GM21381 (cell line): Measurements from ENCODE around the gene TRA2B.

Source experiments
- ATAC-seq: cut with Tn5 transposase; IDR thresholded peaks from one replicate; pipeline ENCODE4 v1.9.1; 2021; ENCODE audit warnings: mild to moderate bottlenecking, moderate library complexity; ENCODE audit not compliant: unreplicated experiment

TRA2B gene

DNA sequence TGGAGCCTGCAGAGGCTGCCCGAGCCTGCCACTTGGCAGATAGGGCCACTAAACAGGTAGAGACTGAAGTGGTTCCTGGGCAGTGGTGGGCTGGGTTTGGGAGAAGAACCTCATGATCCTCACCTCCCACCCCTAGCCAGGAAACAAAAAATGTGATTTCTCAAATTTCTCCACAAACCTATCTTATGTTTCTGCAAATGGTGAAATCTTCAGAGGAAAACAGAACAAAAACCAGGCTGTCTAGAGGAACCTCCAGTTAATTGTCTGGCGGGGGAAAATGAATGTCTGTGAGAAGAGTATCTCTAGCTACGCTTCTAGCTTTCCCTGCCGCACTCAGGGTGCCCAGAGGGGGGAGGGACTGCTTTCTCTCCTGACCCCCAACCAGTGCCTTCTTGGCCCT is 55.9 kb downstream of the TRA2B start:
- no peak for ATAC-seq

GRCh38 chr3:185880600-185880999 is 57.2 kb downstream of the TRA2B start:
- ATAC-seq = no peak

- ATAC-seq = no peak
These were observed 58.9 kb downstream of the TRA2B start for GRCh38 chr3:185878920-185879319.

DNA sequence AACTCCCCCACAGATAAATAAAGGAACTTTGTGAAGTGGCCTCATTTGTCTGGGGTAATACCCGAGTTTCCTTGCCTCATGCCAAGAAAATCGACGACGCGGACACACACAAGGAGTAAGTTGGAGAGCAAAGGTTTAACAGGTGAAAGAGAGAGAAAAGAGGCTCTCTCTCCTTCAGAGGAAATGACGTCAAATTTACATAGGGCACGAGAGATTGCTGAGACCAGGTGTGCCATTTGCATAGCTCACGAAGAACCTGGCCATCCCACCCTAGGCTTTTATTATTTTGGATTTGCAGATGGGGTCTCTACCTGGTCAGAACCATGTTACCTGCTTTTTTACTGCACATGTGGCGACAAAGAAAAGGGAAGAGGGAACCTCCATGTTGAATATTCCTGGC is 63.7 kb downstream of the TRA2B start:
- ATAC-seq = no peak

GRCh38 chr3:185867650-185868049 is 70.2 kb downstream of the TRA2B start:
- no peak for ATAC-seq

DNA sequence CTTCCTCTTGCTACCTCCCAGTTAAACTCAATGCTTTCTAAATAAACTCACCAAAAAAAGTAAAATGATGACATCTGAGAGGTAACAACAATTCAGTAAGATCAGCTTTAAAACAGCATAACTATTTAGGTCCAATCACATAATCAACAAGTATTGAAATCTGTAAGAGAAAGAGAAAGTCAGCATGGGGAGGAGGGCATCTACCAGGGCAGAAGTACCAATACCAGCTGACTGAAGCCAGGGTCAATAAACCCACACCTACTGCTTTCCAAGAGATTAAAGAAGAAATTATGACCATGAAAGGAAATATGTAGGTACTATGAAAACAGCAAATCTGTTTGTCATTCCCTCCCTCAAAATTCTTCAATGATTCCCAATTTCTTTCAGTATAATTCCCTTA is 70.8 kb downstream of the TRA2B start:
- no peak for ATAC-seq

DNA sequence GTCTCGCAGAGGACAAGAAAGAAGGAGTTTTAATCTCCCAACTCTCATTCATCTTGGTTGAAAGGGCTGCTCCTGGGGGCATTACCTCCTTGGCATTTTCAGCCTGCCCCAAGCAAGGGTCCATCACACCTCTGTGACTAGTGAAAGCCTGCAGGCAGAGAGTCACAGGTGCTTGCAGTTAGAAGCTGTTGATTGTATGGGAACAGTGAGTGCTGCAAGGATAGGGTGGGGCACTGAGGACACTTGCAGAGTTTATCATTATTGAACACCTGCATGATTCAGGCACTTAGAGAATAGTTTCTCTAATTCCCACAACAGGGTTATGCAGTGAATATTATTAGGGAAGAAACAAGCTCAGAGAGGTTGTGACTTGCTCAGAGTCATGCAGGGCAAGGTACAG is 71.3 kb downstream of the TRA2B start:
- no peak for ATAC-seq
